ENCODE measurements around the gene LZTFL1. TPM values are rescaled to one million over a fixed set of nuclear protein-coding genes. Genes with fewer than 3 reads are reported as not detected.
"Not testable (repeated sequence)": the region's sequence is repeated elsewhere in the genome, so short reads cannot be mapped to it uniquely, and the experiment has no call there.

LZTFL1 gene
- total and polyA plus RNA-seq, 8 donors: 17.0 to 66.8 (median 50.8) TPM

DNA sequence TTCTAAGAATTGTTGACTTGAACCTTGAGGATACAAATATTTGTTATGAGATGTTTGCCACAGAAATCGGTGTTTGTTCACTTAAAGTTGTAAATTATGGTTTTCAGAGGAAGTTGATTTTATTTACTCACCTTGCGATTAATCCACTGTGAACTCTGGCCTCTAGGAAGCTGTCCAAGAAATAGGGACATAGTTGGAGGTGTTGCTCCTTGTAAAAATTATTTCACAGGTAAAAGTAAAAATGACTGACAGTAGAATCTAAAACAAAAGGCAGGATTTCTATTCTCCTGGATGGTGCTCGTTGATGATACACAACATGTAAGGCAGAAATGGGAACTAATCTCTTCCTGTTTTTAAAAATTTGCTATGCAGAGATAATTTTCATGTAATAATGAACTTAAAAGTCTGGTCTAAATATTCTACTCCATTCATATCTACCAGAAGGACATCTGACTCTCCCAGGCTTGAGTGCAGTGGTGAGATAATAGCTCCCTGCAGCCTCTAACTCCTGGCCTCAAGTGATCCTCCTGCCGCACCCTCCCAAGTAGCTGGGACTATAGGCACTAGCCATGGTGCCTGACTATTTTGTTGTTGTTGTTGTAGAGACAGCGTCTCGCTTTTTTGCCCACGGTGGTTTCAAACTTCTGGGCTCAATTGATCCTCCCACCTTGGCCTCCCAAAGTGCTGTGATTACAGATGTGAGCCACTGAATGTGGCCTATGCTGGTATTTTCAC is 17.1 kb upstream of the LZTFL1 start:
- no peaks in the 10 kb centered on the region for H3K36me3 ChIP-seq
- no peaks in the 10 kb centered on the region for H3K4me1 ChIP-seq
- H3K9me3 ChIP-seq: peaks cover 0 to 9% of the 10 kb centered on the region in 2 donors
- H3K4me3 ChIP-seq: no peak overlapping the region
- DNase-seq (no peak), ATAC-seq (no peak)
- TF ChIP-seq, protein P1, sequence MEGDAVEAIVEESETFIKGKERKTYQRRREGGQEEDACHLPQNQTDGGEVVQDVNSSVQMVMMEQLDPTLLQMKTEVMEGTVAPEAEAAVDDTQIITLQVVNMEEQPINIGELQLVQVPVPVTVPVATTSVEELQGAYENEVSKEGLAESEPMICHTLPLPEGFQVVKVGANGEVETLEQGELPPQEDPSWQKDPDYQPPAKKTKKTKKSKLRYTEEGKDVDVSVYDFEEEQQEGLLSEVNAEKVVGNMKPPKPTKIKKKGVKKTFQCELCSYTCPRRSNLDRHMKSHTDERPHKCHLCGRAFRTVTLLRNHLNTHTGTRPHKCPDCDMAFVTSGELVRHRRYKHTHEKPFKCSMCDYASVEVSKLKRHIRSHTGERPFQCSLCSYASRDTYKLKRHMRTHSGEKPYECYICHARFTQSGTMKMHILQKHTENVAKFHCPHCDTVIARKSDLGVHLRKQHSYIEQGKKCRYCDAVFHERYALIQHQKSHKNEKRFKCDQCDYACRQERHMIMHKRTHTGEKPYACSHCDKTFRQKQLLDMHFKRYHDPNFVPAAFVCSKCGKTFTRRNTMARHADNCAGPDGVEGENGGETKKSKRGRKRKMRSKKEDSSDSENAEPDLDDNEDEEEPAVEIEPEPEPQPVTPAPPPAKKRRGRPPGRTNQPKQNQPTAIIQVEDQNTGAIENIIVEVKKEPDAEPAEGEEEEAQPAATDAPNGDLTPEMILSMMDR (IDR thresholded peaks at IDR 0.05): no peak
- H3K27me3 ChIP-seq: no peaks in the 10 kb centered on the region
- no peak overlapping the region for H3K27ac ChIP-seq
- intact Hi-C loops (cut with DNase I): no loop called here

GRCh38 chr3:45857024-45857423 is 15.1 kb upstream of the LZTFL1 start:
- H3K4me3 ChIP-seq; H3K9me3 ChIP-seq; H3K27ac ChIP-seq; intact Hi-C loops (cut with DNase I); H3K27me3 ChIP-seq; H3K36me3 ChIP-seq; ATAC-seq; H3K4me1 ChIP-seq; DNase-seq: not testable (repeated sequence)

DNA sequence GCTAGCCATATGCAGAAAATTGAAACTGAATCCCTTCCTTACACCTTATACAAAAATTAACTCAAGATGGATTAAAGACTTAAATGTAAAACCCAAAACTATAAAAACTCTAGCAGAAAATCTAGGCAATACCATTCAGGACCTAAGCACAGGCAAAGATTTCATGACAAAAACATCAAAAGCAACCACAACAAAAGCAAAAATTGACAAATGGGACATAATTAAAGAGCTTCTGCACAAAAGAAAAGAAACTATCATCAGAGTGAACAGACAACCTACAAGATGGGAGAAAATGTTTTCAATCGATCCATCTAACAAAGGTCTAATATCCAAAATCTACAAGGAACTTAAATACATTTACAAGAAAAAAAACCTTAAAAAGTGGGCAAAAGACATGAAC is 14.4 kb upstream of the LZTFL1 start:
- H3K9me3 ChIP-seq; intact Hi-C loops (cut with DNase I); H3K4me3 ChIP-seq; H3K36me3 ChIP-seq; ATAC-seq; H3K27me3 ChIP-seq; H3K27ac ChIP-seq; H3K4me1 ChIP-seq; DNase-seq: not testable (repeated sequence)

DNA sequence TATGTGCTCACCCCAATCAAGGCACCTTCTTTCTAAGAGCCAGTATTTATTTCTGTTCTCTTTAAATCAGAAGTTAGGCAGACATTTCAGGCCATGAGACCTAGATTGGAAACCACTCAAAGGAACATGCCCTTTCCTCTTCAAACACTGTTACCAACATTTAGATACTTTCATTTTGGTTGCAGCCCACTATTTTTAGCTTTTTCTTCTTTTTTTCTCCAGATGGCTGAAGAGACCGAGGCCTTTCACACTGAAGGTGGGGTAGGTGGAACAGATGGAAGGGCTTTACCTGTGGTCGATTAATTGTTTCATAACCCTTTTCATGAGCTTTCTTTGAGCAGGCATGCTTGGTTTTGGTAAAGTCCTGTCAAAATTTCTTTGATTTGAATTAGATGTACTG is 10.9 kb upstream of the LZTFL1 start:
- ATAC-seq (no peak), DNase-seq (no peak)
- intact Hi-C loops (cut with DNase I): no loop called here
- TF ChIP-seq, protein P1 (IDR thresholded peaks at IDR 0.05): no peak
- Histone ChIP-seq H3K27ac (no peak overlapping the region), H3K4me3 (no peak overlapping the region), H3K36me3 (no peaks in the 10 kb centered on the region), H3K27me3 (peaks cover 0 to 6% of the 10 kb centered on the region in 2 donors), H3K9me3 (peaks cover 0 to 3% of the 10 kb centered on the region in 2 donors), H3K4me1 (no peaks in the 10 kb centered on the region)

GRCh38 chr3:45848392-45848791 is 6.5 kb upstream of the LZTFL1 start:
- Histone ChIP-seq H3K27ac (no peak overlapping the region), H3K9me3 (no peaks in the 10 kb centered on the region), H3K4me1 (no peaks in the 10 kb centered on the region), H3K36me3 (no peaks in the 10 kb centered on the region), H3K4me3 (no peak overlapping the region), H3K27me3 (peaks cover 0 to 6% of the 10 kb centered on the region in 2 donors)
- intact Hi-C loops (cut with DNase I): no loop called here
- ATAC-seq (no peak), DNase-seq (no peak)
- TF ChIP-seq, protein P1 (IDR thresholded peaks at IDR 0.05): no peak

- no peak for ATAC-seq
Measured at GRCh38 chr3:45844616-45845015, 2.7 kb upstream of the LZTFL1 start.

More at GRCh38 chr3:45844616-45845015, 2.7 kb upstream of the LZTFL1 start:
- Histone ChIP-seq H3K36me3 (no peaks in the 10 kb centered on the region), H3K9me3 (no peaks in the 10 kb centered on the region), H3K4me1 (peaks cover 9 to 16% of the 10 kb centered on the region in 2 donors), H3K27ac (no peak overlapping the region), H3K27me3 (peaks cover 0 to 1% of the 10 kb centered on the region in 2 donors), H3K4me3 (no peak overlapping the region)
- intact Hi-C loops (cut with DNase I): no loop called here
- no peak for DNase-seq
- TF ChIP-seq, protein P1 (IDR thresholded peaks at IDR 0.05): no peak

Data from left lung (tissue), 10 donors.